COLO668 (cell line): Measurements from ENCODE around the gene TTLL5.

Source experiments
- DNase-seq: peaks from one replicate; lab custom pipeline; 2025; ENCODE audit not compliant: unreplicated experiment; lab: John Stamatoyannopoulos, UW

TTLL5 gene

DNA sequence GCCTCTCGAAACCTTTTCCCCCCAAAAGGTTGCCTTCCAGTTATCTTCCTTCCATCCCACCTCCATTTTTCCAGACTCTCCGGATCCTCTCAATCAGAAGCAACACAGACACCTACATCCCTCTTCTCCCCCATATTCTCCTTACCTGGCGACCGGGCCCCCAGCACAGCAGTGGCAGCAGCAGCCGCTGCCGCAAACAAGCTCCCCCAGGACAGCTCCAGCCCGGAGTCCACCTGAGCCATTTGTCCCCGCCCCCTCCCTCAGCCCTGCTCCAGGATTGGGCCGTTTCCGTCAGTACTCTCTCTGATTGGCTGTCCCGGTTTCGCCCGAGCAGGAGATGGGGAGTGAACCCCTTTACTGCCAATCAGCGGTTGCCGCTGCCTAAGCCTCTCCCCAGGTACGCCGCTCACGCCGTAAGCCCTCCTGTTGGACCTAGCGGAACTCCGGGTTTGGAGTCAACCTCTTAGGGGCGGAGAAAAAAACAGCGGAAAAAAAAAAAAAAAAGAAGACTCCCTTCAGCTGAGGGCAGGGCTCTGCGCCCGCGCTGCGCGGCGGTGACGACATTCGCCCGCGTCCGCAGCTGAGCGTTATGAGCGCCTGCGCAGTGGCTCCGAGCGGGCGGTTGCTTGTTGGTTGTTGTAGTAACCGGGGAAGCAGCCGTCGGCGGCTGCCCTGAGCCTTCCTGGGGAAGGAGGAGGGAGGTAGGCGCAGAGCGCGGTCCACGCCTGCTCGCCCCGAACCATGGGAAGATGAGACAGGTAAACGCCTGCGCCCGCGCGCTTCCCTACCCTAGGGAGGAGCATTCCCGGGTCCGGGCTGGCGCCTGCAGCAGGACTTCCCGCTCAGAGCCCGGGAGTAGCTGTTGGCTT is at the start of gene TTLL5, which contains the start of gene ERG28:
Gene TTLL5 (plus strand): TSS at position 617 of the 869 bp plus-strand sequence. CDS start 1,904 bp downstream, outside the sequence.
Gene ERG28 (minus strand): TSS at position 247 of the 869 bp plus-strand sequence. CDS start 3,374 bp downstream, outside the sequence.
- peak; percentile 99 for DNase-seq

DNA sequence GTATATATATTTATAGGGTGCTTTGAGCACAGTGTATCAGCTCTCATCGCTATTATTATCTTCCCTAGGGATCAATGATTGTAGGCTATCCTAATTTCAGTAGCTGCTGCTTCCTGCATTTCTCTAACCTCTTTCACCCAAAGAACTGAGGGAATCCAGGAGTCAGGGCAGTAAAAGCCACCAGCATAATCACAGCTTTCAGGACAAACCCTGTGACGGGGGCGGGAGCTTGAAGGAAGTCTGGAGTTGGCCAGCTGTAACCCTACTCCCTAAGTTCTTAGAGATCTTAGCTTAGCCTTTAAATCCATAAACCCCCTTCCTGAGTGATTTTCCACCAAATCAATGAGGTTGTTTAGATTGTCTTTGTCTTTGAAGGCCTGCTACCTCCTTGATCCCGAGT is 48.9 kb upstream of the TTLL5 start:
- DNase-seq: no peak

GRCh38 chr14:75614179-75614578 is 46.9 kb upstream of the TTLL5 start:
- no peak for DNase-seq

GRCh38 chr14:75615200-75615599 is 45.8 kb upstream of the TTLL5 start:
- DNase-seq: no peak

DNA sequence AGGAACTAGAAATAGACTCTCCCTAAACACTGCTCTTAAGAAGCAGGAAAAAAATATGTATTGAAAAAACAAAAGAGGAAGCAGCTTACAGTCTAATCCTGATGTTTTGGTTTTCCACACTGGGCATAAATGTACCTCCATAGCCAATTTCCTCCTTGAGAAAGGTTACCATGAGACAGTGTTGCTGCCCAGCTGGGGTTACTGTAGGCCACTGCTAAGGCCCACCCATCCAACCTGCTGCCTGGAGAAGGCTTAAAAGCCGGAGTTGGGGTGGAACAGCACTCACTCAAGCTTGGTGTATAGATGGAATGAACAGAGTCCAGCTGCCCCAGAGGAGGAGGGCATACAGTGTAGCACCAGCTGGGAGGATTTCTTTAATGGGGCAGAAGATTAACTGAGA is 41.5 kb upstream of the TTLL5 start:
- DNase-seq: no peak

- DNase-seq: no peak
Measured at GRCh38 chr14:75625034-75625433, 36.0 kb upstream of the TTLL5 start.

DNA sequence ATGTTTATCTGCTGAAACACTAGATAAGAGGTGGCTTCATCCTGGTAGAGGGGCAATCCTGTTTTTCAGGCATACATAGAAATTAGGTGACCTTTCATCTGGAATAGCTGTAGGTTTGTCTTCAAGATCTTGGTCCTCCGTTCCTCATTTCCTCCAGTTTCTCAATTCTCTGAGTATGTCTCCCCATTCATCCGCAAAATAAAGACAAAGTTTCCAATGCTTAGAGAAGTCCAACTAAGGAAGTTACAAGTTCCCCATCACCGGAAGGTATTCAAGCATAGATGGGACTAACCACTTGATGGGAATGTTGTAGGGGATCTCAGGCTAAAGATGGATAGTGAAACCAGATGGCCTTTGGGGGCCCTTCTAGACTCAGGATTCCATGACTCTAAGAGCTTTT is 34.6 kb upstream of the TTLL5 start:
- no peak for DNase-seq

- DNase-seq: no peak
Measured at GRCh38 chr14:75626863-75627262, 34.2 kb upstream of the TTLL5 start.

GRCh38 chr14:75627406-75627805 is 33.6 kb upstream of the TTLL5 start:
- no peak for DNase-seq

- DNase-seq: peak; percentile 36
Measured at GRCh38 chr14:75628816-75629215, 32.2 kb upstream of the TTLL5 start.

GRCh38 chr14:75630695-75631452 is 30.2 kb upstream of the TTLL5 start:
- DNase-seq: peak; percentile 69

DNA sequence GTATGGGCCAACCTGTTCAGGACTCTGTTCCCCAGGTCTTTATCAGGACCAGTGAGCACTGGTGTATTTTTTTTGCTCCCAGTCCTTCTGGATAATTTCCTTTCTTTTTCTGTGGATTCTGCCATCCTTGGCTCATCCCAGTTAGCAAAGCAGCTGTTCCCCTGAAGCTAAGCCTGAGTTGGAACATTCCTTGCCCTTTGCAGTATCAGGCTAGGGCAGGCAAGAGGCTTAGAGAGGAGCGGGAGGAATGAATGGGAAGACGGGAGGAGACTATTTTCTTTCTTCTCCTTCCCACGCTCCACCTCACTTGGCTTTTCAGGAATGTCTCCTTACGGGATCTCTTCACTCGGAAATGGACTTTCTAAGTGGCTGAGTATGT is 29.6 kb upstream of the TTLL5 start:
- DNase-seq: no peak

GRCh38 chr14:75634848-75635247 is 26.2 kb upstream of the TTLL5 start:
- DNase-seq: no peak

DNA sequence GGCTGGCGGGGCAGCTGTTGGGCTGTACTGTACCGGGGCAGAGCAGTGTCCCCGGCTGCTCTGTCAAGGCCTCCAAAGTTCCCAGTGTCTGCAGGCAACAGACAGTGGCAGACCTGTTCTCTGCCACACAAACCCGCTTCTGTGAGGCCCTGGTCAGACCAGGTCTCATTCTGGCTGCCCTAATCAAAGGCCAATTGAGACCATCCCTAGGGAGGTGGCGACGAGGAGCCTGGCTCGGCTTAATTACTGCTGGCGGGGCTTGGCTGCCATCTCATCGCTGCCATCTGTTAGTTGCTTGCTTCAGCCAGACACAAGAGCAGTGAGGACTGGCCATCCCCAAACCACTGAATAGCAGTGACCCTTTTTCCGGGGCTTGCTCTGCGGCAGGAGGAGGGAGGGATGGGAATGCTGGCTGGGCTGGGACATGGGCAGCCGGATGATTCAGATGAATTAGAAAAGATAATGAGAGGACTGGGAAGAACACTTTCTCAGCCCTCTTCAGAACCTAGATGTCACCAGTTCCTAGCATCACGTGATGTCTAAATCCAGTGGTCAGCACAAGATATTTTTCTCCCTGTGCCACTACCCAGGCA is 24.9 kb upstream of the TTLL5 start:
- no peak for DNase-seq

GRCh38 chr14:75640876-75641275 is 20.2 kb upstream of the TTLL5 start:
- no peak for DNase-seq

- DNase-seq: no peak
Measured at GRCh38 chr14:75643985-75644384, 17.1 kb upstream of the TTLL5 start.

GRCh38 chr14:75645056-75645455 is 16.0 kb upstream of the TTLL5 start:
- DNase-seq: no peak

- no peak for DNase-seq
Measured at GRCh38 chr14:75646762-75647161, 14.3 kb upstream of the TTLL5 start.

DNA sequence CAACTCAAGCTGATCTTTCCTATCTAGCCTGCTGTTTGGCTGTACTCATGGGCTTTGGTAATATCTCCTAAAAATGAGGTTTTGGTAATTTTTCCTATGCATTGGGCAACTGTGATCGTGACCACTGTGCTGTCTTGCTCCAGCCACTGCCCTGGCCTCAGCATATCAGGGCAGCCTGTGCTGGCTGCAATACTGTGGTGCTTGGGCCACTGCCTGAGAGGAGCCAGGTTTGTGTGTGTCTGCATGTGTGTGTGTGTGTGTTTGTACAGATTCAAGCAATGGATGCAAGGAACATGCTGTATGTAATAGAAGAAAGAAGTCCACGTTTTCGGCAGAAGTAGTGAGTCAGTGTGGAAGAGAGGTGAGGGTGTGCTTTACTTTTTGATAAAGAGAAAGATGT is 13.4 kb upstream of the TTLL5 start:
- no peak for DNase-seq

GRCh38 chr14:75648066-75648838 is 12.8 kb upstream of the TTLL5 start:
- DNase-seq: no peak

- no peak for DNase-seq
Measured at GRCh38 chr14:75649337-75649736, 11.7 kb upstream of the TTLL5 start.
